ENCODE results near the gene ADAP1. TPM values are rescaled to one million over a fixed set of nuclear protein-coding genes. Genes with fewer than 3 reads are reported as not detected.

Gene ADAP1
- total RNA-seq, 4 donors from 2014 or later: 9.1 to 18.8 (median 9.9) TPM

DNA sequence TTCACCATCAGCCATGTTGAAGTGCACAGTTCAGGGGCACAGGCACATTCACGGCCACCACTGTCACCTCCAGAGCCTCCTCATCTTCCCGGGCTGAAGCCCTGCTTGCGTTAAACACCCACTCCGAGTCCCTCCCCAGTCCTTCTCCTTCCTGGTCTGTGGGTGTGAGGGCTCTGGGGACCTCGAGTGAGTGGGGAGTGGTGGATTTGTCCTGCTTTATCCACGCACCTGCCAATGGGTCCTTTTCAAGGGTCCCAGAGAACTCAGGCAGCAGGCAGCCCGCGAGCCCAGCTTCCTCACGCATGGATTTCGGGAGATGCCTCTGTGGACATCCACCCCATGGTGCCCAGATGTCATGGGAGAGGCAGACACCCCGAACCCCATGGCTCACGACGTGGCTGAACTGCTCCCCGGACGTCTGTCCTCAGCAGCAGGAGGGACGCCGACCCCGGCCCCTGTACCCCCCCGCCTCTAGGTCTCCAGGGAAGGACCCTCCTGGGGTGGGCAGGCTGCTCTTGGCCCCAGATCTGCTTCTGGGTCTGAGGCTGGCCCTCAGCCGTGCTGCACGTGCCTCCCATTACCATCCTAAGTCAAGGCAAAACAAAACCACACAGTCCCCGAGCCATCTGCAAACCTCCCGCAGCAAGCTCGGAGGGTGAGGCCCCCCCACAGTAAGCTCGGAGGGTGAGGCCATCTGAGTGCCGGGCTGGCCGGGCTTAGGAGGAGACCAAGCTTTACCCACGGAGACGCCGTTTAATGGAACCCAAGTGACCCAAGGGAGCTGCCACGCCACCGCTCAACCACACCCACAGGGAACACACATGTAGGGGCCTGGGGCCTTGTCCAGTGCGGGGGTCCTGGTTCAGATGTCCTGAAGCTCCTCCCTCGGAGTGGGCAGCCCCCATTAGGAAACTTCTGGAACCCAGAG is 37.5 kb upstream of the ADAP1 start:
- 48 to 49% methylated on average over 18 to 30 of the region's 34 CpGs for WGBS, 2 donors
- DNase-seq (ENCODE audit: low spot score in 2 of 2): no peak
- TF ChIP-seq POLR2A (IDR thresholded peaks at IDR 0.05): no peak
- TF ChIP-seq CTCF (IDR thresholded peaks at IDR 0.05): no peak
- intact Hi-C loops (cut with DNase I; ENCODE audit: low total_unique reads): loop anchor here (5.0 to 10.0 kb wide), 2 partner anchors 75 to 153 kb away; no protein-coding TSS in a partner anchor
- H3K4me3 ChIP-seq (ENCODE audit: low read depth, poor library complexity, severe bottlenecking): no peak overlapping the region

DNA sequence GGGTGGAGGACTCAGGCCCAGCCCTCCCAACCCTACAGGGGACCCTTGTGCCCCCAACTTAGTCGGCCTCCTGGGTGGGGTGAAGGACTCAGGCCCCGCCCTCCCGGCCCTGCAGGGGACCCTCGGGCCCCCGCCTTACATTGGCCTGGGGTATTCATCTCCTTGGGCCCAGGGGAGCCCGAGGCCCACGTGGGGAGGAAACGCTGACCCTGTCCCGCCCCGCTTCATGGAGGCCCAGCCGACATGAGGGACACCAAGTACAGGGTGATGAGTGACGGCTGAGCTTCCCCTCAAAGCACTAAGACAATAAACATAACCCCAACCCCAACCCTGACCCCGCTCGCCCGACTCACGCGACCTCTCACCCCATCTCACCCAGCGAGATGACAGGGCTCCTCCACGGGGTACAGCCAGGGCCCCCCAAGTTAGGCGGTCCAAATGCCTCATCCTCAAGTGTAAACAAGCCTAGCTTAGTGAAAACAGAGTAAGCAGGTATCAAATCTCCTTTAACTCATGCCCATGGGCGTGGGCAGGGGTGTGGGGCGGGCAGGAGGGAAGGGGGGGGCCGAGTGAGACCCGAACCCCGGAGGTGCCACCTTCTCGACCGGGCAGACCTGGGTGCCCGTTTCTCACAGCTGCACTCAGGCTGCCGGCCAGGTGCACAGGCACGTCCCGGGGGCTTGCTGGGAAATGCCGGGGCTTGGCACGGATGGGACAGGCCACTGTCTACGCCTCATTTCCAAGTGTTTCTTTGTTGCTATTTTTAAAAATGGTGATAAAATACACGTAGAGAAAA is 36.7 kb upstream of the ADAP1 start:
- TF ChIP-seq CTCF (IDR thresholded peaks at IDR 0.05): no peak
- TF ChIP-seq POLR2A (IDR thresholded peaks at IDR 0.05): no peak
- 46 to 49% methylated on average over 30 of the region's 35 CpGs for WGBS, 2 donors
- H3K4me3 ChIP-seq (ENCODE audit: low read depth, poor library complexity, severe bottlenecking): no peak overlapping the region
- DNase-seq (ENCODE audit: low spot score in 2 of 2): no peak
- intact Hi-C loops (cut with DNase I; ENCODE audit: low total_unique reads): loop anchor here (5.0 to 10.0 kb wide), 2 partner anchors 76 to 154 kb away; no protein-coding TSS in a partner anchor

- intact Hi-C loops (cut with DNase I; ENCODE audit: low total_unique reads): loop anchor here (5.0 to 10.0 kb wide), 2 partner anchors 77 to 154 kb away; no protein-coding TSS in a partner anchor
- H3K4me3 ChIP-seq (ENCODE audit: low read depth, poor library complexity, severe bottlenecking): no peak overlapping the region
- no peak for DNase-seq (ENCODE audit: low spot score in 2 of 2)
- TF ChIP-seq CTCF (IDR thresholded peaks at IDR 0.05) (no peak), POLR2A (IDR thresholded peaks at IDR 0.05) (no peak)
- WGBS, 2 donors: 57 to 63% methylated on average over 35 to 36 of the region's 36 CpGs
Measured at GRCh38 chr7:990352-990932, 36.0 kb upstream of the ADAP1 start.

GRCh38 chr7:988963-989529 is 34.6 kb upstream of the ADAP1 start:
- 61 to 79% methylated on average over 5 to 14 of the region's 15 CpGs for WGBS, 2 donors
- no peak for DNase-seq (ENCODE audit: low spot score in 2 of 2)

More at GRCh38 chr7:988963-989529, 34.6 kb upstream of the ADAP1 start:
- TF ChIP-seq CTCF (IDR thresholded peaks at IDR 0.05) (no peak), POLR2A (IDR thresholded peaks at IDR 0.05) (no peak)
- H3K4me3 ChIP-seq (ENCODE audit: low read depth, poor library complexity, severe bottlenecking): no peak overlapping the region
- intact Hi-C loops (cut with DNase I; ENCODE audit: low total_unique reads): no loop called here

Data from lower leg skin (tissue), 4 donors.